Measurements from ENCODE around the gene LRG1.
A peak's percentile ranks its signal among the peaks of the same experiment; 100 is the strongest.
"Not testable (repeated sequence)": the region's sequence is repeated elsewhere in the genome, so short reads cannot be mapped to it uniquely, and the experiment has no call there.

Gene LRG1

DNA sequence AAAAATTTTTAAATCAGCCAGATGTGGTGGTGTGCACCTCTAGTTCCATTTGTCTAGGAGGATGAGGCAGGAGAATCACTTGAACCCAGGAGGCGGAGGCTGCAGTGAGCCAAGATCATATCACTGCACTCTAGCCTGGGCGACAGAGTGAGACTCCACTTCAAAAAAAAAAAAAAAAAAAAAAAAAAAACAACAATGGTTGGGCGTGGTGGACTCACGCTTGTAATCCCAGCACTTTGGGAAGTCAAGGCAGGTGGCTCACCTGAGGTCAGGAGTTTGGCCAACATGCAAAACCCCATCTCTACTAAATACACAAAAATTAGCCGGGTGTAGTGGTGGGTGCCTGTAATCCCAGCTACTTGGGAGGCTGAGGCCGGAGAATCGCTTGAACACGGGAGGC is 12.5 kb downstream of the LRG1 start:
- DNase-seq (ENCODE audit: low spot score), result not testable (repeated sequence)

- no peak for DNase-seq (ENCODE audit: low spot score)
Observed at GRCh38 chr19:4525563-4526002, 14.3 kb downstream of the LRG1 start.

GRCh38 chr19:4524808-4525562 is 14.9 kb downstream of the LRG1 start:
- DNase-seq (ENCODE audit: low spot score), result peak; percentile 54

DNA sequence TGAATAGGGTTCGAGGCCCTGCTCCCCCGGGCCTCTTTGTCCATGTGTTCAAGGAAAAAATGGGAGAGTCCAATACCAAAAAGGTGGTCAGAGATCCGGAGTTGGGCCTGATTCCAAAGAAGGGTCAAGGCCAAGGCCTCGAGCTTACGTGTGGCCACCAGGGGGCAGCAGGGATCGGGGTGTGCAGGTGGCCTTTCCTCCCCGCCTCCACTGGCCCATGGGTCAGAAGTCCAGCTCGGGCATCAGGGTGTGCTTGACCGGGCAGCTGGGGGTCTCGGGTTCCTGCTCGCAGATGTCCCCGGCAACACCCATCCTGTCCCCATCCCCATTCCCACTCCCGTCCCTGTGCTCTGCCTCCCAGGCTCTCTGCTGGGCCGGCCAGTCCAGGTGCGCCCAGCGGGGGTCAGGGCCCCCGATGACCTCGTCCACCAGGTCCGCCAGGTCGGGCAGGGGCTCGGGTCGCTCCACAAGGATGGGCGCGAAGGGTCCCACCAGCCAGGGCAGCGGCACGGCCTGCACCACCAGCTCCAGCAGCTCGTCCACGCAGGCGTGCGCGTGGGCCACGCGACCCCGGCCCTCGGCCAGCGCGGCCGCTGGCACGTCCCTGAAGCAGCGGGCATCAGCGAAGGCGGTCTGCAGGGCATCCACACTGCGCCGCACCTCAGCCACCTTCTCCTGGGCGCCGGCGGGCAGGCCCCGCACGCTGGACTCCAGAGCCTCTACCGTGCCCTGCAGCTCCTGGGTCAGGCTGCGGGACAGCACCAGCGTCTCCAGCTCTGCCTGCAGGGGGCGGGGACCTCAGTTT is 16.3 kb downstream of the LRG1 start:
- DNase-seq (ENCODE audit: low spot score), result peak; percentile 69

- DNase-seq (ENCODE audit: low spot score), result no peak
Observed at GRCh38 chr19:4522291-4523002, 17.4 kb downstream of the LRG1 start.

- no peak for DNase-seq (ENCODE audit: low spot score)
Observed at GRCh38 chr19:4521888-4522242, 18.0 kb downstream of the LRG1 start.

DNA sequence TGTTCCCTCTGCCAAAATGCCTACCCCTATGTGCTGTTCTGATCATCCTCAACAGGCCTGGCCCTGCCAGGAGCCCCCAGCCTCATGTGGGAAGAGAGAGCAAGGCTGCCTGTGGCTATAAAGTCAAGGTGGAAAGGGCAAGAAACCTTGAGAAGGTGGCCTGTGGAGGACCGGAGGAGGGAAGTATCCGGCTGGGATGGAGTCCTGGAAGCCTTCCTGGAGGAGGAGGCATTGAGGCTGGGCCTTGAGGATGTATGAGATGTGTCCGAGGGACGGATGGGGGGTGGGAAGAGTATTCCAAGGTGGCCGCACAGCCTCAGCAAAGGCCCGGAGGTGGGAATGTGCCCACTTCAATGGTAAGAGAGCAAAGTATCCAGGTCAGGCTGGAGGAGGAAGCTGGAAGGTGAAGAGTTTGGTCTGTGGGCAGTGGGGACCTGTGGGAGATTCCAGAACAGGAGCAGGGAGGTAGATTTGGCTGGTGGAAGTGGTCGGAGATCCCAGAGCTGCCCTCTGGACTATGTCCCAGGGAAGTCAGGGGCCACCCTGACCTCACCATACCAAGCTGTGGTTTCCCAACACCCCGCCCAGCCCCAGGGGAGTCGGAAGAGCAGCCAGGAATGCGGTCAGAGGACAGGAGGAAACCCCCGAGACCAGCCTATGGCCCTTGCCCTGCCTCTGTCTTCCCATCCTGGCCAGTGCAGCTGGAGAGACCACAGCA is 18.5 kb downstream of the LRG1 start:
- DNase-seq (ENCODE audit: low spot score), result no peak

DNA sequence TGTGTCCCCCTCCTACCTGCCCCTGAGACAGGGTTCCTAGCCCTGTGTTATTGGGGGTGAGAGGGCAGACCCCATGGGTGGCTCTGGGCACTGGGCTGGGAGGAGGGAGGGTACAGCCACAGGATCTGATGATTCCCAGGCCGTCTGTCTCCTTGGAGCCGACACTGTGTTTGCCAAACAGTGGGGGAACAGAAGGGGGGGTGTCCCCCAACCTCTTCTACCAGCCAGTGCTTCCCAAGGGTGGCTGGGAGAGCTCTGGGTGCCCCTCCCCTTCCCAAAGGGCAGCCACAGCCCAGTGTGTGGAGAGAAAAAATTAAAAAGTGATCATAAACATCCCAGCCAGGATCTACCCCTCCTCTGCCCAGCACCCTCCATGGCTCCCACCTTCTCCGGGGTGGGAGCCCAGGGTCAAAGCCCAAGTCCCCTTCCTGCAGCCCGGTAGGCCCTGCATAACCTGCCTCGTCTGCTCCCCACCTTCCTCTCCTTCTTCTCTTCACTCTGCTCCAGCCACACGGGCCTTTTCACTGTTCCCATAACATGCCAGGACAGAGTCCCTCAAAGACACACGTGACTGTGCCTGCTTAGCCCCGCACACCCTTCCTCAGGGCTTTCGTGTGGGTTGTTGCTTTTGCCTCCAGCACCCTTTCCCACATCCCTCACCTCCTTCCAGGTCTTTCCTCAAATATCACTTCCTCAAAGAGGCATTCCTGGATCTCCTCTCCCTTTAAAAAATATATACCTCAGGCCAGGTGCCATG is 20.1 kb downstream of the LRG1 start:
- DNase-seq (ENCODE audit: low spot score), result no peak

DNA sequence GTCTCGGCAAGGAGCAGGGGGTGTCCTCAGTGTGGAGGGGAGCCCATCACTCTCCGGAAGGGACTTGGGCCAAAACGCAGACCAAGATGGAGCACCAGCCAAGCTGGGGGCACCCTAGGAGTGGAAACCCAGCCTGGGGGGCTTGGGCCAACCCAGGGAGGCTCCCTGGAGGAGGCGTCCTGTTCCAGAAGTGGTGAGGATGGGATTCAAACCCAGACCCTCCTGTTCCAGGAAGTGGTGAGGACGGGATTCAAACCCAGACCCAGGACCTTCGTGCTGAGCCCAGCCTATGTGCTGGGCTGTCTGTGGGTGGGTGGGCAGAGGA is 20.7 kb downstream of the LRG1 start:
- no peak for DNase-seq (ENCODE audit: low spot score)

DNA sequence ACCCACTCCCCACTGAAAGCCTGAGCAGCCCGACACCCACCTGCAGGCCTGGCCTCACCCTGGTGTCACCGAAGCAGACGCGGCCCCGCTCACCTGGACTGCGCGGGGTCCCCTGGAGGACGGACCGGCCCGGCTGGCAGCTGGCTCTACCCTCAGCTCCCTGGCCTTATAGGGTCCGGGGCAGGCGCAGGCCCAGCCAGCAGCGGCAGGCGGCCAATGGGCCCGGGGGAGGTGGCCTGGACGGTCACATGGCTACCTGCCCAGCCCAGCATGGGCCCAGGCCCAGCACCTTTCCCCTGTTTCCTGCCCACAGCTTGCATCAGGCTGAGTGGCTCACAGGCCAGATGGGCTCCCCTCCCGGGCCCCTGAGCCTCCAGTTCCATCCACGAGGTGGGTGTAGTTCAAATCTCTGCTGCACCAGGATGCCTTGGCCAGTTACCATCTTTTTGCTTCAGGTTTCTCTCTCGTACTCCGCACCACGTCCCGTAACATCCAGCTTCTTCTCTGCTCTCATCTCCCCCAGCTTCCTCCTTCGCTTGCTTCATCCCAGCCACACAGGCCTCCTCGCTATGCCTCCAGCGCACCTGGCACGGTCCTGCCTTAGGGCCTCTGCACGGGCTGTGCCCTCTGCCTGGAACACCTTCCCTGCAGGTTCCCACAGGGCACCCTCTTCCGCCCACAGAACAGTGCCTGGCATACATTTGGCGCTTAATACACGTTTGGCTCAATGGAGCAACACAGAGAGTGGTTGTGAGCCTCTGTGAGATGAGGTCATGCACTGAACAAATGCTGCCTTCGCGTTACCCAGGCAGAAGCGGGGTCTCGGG is 21.3 kb downstream of the LRG1 start, which contains the start of gene PLIN4:
Gene PLIN4, minus strand, starts transcription at position 142 of the 827 bp plus-strand sequence. CDS start 214 bp downstream, outside the sequence.
- no peak for DNase-seq (ENCODE audit: low spot score)

DNA sequence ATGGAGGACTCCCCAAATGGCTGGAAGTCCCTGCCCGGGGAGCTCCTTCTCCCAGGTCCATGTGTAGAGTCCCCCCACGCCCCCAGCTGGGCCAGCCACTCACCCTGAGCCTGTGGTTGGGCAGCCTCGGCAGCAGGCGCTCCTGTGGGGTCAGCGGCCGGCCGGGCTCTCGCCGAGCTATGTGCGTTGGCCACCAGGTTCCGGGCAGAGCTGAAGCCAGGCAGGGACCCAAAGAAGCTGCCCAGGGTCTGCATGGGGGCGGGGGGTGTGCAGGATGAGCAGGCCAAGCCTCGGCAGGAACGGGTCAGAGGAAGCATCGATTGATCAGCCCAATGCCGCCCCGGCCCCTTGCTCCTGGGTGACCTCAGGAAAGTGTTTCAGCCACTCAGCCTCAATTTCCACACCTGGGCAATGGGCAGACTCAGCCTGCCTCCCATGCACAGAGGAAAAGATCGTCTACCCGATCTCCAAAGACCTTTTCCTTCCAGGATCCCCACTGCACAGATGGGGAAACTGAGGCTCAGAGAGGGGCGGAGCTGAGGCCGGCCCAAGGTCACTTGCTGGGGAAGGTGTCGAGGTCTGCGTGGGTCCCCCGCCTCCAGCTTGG is 22.3 kb downstream of the LRG1 start:
- no peak for DNase-seq (ENCODE audit: low spot score)

GRCh38 chr19:4516939-4517300 is 22.9 kb downstream of the LRG1 start:
- no peak for DNase-seq (ENCODE audit: low spot score)

DNA sequence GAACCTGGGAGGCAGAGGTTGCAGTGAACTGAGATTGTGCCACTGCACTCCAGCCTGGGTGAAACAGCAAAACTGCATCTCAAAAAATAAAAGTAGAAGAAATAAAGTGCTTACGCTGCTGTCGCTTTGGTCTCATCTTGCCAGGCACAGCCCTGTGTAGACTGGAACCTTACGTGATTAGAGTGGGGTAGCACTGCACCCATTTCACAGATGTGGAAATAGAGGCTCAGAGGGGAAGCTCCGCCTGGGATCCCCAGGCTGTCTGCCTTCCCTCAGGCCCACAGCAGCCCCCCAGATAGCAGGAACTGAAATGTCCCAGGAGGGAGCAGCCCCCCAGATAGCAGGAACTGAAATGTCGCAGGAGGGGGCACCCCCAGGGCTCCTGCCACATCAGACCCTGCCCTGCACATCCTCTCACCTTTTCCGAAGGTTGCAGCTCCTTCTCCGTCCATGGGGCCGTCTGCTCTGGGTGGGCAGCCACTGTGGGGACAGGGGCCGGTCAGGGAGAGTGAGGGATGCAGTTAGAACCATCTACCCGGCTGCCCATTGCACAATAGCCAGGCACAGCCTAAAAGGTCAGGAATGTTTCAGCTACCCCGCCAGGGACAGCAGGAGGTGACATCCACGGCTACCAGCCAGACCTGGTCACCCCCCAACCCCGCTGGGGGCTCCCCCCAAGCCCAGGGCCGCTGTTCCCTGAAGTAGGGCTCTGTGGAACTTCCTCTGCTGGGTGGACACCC is 23.5 kb downstream of the LRG1 start:
- no peak for DNase-seq (ENCODE audit: low spot score)

GRCh38 chr19:4515732-4516131 is 24.1 kb downstream of the LRG1 start:
- no peak for DNase-seq (ENCODE audit: low spot score)

GRCh38 chr19:4513248-4513647 is 26.6 kb downstream of the LRG1 start:
- DNase-seq (ENCODE audit: low spot score), result no peak

GRCh38 chr19:4512070-4512469 is 27.8 kb downstream of the LRG1 start:
- DNase-seq (ENCODE audit: low spot score), result no peak

DNA sequence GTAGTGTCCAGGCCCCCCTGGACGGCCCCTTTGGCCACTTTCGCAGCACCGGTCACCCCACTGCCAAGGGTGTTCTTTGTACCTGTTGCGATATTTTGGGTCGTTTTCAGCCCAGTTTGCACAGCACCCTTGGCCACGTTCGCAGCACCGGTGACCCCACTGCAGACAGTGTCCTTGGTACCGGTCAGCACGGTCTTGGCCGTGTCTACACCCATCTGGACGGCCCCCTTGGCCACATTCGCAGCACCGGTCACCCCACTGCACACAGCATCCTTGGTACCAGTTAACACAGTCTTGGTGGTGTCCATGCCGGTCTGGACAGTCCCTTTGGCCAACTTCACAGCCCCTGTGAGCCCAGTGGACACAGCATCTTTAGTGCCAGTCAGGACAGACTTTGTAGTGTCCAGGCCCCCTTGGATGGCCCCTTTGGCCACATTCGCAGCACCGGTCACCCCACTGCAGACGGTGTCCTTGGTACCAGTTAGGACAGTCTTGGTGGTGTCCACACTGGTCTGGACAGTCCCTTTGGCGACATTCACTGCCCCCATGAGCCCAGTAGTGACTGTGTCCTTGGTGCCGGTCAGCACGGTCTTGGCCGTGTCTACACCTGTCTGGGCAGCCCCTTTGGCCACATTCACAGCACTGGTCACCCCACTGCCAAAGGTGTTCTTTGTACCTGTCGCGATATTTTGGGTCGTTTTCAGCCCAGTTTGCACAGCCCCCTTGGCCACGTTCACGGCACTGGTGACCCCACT is 28.4 kb downstream of the LRG1 start:
- no peak for DNase-seq (ENCODE audit: low spot score)

GRCh38 chr19:4510435-4511255 is 29.2 kb downstream of the LRG1 start:
- no peak for DNase-seq (ENCODE audit: low spot score)

Measured in RKO (cell line).